Skin of body (tissue), 2 donors: ENCODE measurements around the gene GNAS. TPM values are rescaled to one million over a fixed set of nuclear protein-coding genes. Genes with fewer than 3 reads are reported as not detected.

Source experiments
- DNase-seq: peaks from one replicate; lab custom pipeline; 2025; lab: John Stamatoyannopoulos, UW
- total RNA-seq: library from RNA; depleted of rRNA; stranded (reverse); fragments of >200 nt; gene quantifications from one replicate; pipeline ENCODE4 v1.2.3, GENCODE V29; 2014

GNAS gene
- total RNA-seq, 1 donor from 2014 or later: 604 TPM

- DNase-seq: no peak
Measured at GRCh38 chr20:58853976-58854637, 1.6 kb downstream of the GNAS start.

GRCh38 chr20:58854638-58855471 is 2.3 kb downstream of the GNAS start:
- no peak for DNase-seq

DNA sequence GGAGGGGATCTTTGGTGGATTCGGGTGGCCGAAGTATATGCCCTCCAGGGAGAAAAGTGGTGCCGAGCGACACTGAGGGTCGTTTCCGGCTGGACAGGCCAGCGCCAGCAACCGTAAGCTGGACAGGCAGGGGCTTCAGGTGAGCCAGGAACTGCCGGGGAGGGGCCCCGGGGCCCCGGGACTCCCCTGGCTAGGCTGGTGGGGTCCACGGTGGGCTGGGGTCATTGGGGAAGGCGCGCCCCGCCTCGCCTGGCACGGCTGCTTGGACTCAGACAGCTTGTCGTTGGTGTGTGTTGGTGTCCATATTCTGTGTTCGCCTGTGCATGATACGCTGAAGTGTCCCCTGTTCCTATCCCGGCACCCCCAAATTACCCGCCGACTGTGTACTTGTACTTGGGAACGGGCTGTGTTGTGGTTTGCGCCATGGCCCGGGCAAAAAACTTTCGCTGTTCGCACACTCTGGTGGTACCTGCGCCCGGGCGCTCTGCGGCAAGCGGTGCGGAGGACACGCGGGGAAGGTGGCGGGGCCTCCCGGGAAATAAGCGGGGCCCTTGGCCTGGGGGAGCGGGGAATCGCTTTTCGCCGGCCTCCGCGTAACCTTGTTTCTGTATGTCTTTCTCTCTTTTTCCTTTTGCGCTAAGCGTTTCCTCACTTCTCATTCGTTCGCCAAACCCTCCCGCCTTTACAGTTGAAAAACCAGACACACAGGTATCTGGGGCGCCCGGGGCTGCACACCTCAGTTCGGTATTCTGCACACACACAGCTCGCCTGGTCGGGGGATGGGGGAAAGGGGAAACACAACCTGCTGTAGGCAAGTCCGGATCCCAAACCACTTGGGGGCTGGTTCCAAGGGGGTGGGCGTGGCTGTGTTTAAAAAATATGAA is 3.2 kb downstream of the GNAS start:
- DNase-seq: no peak

- DNase-seq: no peak
Measured at GRCh38 chr20:58863044-58863790, 10.7 kb downstream of the GNAS start.

DNA sequence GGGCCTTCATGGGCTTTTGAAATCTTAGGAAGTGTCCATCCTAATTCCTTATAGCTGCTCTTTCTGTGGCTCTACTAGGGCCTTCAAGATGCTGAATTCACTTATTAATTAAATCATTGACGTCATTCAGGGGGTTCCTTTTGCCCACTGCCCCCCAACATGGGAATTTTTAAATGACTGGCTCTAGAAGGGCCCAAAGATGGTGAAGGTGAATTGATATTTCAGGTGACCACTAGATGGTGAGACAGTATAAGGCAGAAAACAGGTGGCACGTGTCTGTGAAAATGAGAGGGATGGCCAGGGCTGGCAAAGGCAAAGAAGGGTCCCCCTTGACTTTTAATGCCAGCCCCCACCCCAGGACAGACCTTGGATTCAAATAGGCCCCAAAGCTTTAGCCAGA is 11.8 kb downstream of the GNAS start:
- no peak for DNase-seq

DNA sequence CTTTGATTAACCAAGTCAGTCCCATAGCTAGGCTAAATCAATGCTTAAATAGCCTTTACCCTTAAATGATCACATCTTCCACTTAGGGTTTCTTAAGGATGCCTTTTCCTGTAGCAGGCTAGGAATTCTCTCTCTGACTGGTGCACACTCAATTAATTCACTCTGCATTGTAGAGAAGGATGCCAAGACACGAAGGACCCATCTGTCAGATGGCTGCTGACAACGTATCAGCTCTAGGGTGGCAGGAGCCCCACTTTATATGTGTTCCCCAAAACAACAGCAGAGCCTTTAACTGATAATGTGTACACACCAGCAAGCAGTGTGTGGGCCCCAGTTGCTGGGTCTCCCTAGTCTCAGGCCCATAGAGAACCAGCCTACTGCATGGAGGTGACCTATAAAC is 13.3 kb downstream of the GNAS start:
- DNase-seq: no peak

- DNase-seq: no peak
Measured at GRCh38 chr20:58867211-58867610, 14.7 kb downstream of the GNAS start.

DNA sequence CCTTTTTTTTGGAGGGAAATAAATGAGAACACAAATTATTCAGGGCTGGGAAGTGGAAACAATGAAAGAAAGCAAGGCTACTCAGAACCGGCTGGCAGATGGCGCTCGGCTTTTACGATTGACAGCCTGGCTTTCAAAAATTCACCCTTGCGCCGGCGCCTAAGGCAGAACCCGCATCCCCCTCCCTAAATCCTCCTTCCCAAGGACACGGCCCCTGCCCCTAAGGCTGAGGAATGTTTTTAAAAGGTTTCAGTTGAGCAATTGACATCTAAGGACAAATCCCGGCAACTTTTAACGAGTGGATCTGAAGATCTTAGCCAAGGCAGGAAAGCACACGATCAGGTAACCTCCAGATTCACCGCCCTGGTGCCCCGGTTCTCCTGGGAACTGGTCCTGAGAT is 16.3 kb downstream of the GNAS start:
- DNase-seq: no peak

DNA sequence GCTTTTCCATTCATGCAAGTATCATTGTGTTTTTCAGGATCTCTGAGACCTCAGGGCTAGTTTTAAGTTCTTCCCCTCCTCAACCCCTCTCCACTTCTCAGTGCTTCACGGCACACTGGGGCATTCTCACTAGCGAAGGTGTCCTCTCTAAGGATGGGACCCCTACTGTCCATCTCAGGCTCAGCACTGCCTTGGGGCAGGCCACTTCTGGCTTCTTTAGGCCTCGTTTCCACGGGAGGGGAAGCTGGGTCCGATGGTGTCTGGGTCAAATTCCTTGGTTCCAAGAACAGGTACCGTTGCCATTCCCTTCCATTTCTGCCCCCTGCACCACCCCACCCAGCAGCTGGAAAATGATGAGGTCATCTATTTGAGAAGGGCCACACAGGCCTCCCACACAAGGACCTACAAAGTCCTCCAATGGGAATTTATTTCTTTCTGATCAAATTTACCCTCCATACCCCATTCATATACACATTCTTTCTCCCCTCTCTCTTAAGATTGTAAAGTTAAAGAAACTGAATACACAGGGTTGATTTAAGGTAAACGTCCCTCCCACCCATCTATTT is 17.2 kb downstream of the GNAS start:
- DNase-seq: no peak

GRCh38 chr20:58870293-58871014 is 17.9 kb downstream of the GNAS start:
- peak; percentile 55 for DNase-seq

GRCh38 chr20:58871533-58872102 is 19.1 kb downstream of the GNAS start:
- no peak for DNase-seq

- no peak for DNase-seq
Measured at GRCh38 chr20:58874469-58874868, 22.0 kb downstream of the GNAS start.

DNA sequence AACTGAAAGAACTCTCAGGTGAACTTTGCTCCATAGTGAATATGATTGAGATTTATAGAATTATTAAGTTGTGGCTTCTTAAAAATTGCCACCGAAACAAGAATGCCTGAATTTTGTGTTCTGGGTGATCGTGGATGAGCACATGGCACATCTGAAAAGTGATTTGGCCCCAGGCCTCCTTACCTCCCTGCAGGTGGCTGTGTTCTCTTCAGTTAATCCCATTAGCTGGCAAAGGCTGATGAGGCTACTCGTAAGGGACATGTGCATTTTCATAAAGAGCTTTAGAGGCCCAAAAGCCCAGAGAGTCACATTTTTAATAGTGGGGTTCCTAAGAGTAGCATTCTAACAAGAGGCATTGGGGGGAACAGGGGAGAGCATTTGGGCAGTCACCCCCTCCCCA is 22.6 kb downstream of the GNAS start:
- no peak for DNase-seq

DNA sequence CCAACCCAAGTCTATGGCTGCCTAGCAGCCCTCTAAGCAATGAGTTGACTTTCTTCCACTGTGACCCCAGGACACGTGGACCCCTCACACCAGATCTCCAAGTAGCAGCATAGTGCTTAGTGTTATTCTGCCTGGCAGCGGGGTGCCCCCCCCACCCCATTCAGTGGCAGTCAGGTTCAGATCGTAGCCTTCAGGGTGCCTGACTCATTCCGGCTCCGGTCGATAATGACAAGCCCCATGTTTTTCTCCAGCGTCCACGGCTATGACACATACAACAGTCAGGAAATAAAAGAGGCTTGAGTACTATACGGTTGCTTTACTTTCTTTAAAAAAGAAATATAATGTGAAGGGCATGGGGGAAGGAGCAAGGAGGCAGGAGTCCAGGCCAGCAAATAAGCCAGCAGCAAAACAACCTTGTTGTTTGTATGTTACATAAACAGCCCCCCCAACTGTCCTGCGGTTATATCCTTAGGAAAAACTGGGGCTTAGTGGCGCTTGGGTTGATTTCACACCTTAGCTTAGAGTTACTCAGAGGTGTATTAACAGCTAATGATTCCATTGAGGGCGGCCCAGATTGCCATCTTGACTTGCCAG is 23.1 kb downstream of the GNAS start:
- no peak for DNase-seq

- DNase-seq: no peak
Measured at GRCh38 chr20:58876437-58876836, 23.9 kb downstream of the GNAS start.

- DNase-seq: no peak
Measured at GRCh38 chr20:58877050-58877975, 24.8 kb downstream of the GNAS start.

DNA sequence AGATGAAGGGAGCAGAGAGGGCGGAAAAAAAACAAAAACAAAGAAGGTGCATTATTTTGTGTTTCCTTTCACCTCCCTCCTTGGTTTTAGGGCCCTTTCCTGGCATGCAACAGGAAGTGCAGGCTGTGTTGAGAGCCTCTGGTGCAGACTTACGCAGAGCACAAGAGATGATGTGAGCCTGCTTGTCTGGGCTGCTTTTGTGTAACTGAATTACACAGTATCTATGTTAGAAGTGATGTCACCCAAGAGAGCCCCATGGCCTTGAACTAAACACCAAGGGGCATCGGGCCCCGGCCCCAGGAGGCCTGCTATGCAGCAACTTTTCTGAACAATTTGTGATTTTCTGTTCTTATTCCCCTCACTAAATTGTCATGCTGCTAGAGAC is 25.5 kb downstream of the GNAS start:
- DNase-seq: no peak

- DNase-seq: no peak
Measured at GRCh38 chr20:58878399-58878798, 25.9 kb downstream of the GNAS start.
